Adrenal gland (tissue), 12 donors: Measurements from ENCODE around the gene PCDHB15. TPM values are rescaled to one million over a fixed set of nuclear protein-coding genes. Genes with fewer than 3 reads are reported as not detected.

Experiments used
- DNase-seq, 7 donors: peaks; one replicate each; pipeline ENCODE4 v3.0.0-alpha.2; 2019 to 2020
- H3K27ac ChIP-seq, 5 donors: fragments of 200-600 bp; sonication (generic) in 4 of 5; 1 replicate in 3 of 5; 2 replicates in 2 of 5; pipeline versions ENCODE4 v1.5.1 to v1.8.0; 2016 to 2020; ENCODE audit warnings: mild to moderate bottlenecking in 1 of 5
- H3K27me3 ChIP-seq: fragments of 200-600 bp; 2 replicates; pipeline ENCODE4 v1.8.0; 2021
- H3K36me3 ChIP-seq, 2 donors: fragments of 200-600 bp; replicated peaks in 1 of 2; 1 replicate in 1 of 2; 2 replicates in 1 of 2; pipeline versions ENCODE4 v1.5.1 to v1.8.0; 2018 to 2022
- H3K4me1 ChIP-seq, 2 donors: fragments of 200-600 bp; replicated peaks in 1 of 2; 1 replicate in 1 of 2; 2 replicates in 1 of 2; pipeline versions ENCODE4 v1.5.1 to v1.8.0; 2018 to 2021
- H3K4me3 ChIP-seq, 4 donors: fragments of 200-600 bp; sonication (generic) in 3 of 4; one replicate each; pipeline ENCODE4 v1.5.1; 2016 to 2018
- H3K9me3 ChIP-seq, 3 donors: fragments of 200-600 bp; sonication (generic) in 1 of 3; replicated peaks in 1 of 3; 1 replicate in 2 of 3; 2 replicates in 1 of 3; pipeline versions ENCODE4 v1.5.1 to v1.8.0; 2016 to 2021
- CTCF ChIP-seq, 6 experiments: fragments of 450-650 bp in 4 of 6; fragments of 200-600 bp in 2 of 6; sonication (generic) in 1 of 6; IDR thresholded peaks; 1 replicate in 5 of 6; 2 replicates in 1 of 6; pipeline versions ENCODE4 v1.5.1 to v1.8.0; 2016 to 2021; ENCODE audit warnings: antibody characterized with exemption in 6 of 6, mild to moderate bottlenecking in 2 of 6, moderate library complexity in 1 of 6
- POLR2A ChIP-seq, 2 donors: fragments of 450-650 bp; IDR thresholded peaks; one replicate each; pipeline ENCODE4 v1.6.1; 2017; ENCODE audit warnings: antibody characterized with exemption in 2 of 2, mild to moderate bottlenecking in 2 of 2, moderate library complexity in 1 of 2
- WGBS, 4 donors: extraction: QIAGEN DNeasy Blood & Tissue Kit in 2 of 4; methylation state at CpG; one replicate each; pipeline versions ENCODE4 v1.1.5 to v1.1.7; 2013 to 2017; 5-methylcytosine and 5-hydroxymethylcytosine counted together
- intact Hi-C, 2 donors: fragments of 100-400 bp; cut with DNase I; formaldehyde crosslinking; loops; one replicate each; pipeline versions ENCODE4 v1.14.1 to v1.15.0; 2022 to 2023
- polyA plus RNA-seq, 3 donors: library from polyadenylated mRNA; stranded (reverse); fragments of 200-250 nt in 2 of 3; fragments of 350-450 nt in 1 of 3; fragmentation: Illumina TruSeq in 1 of 3; extraction: RNeasy Lipid Tissue Mini Kit (QIAGEN cat#74804) in 1 of 3; gene quantifications; one replicate each; pipeline ENCODE4 v1.2.3, GENCODE V29; 2013 to 2014
- total RNA-seq, 9 donors: library from RNA; depleted of rRNA in 4 of 9; stranded (reverse); fragments of >200 nt in 4 of 9; fragments of 120-200 nt in 1 of 9; fragmentation: NEBNext Ultra II Directional in 1 of 9; extraction: Animal tissue kit (Norgen Biotek cat#: 25700) in 1 of 9; gene quantifications; one replicate each; pipeline versions ENCODE4 v1.1.0 to v1.2.4, GENCODE V29; 2013 to 2023
- donor health status: healthy with polysubstance abuse.
- donor health status: Bipolar disorder and iron deficiency.
- donor health status: DM: yes; HTN: yes; CAD: no.
- donor health status: DM: no; HTN: no; CAD: no.
- donor health status: DM: no; HTN: no; CAD: no.
- donor health status: DM: yes; HTN: yes; CAD: no.

The PCDHB15 gene
- total and polyA plus RNA-seq, 12 donors = 0.95 to 3.2 (median 1.4) TPM

- Histone ChIP-seq H3K27me3 (no peaks in the 10 kb centered on the region), H3K9me3 (peaks cover 19 to 99% (median 73%) of the 10 kb centered on the region in 3 donors), H3K27ac (no peak overlapping the region), H3K36me3 (no peaks in the 10 kb centered on the region), H3K4me3 (no peak overlapping the region), H3K4me1 (no peaks in the 10 kb centered on the region)
- intact Hi-C loops = no loop called here
- DNase-seq = no peak
- TF ChIP-seq POLR2A (IDR thresholded peaks at IDR 0.05) = no peak
- no peak for TF ChIP-seq CTCF (IDR thresholded peaks at IDR 0.05)
Observed at GRCh38 chr5:141258464-141258863, 13.3 kb downstream of the PCDHB15 start.

GRCh38 chr5:141258948-141259347 is 13.8 kb downstream of the PCDHB15 start:
- Histone ChIP-seq H3K9me3 (peaks cover 19 to 100% (median 77%) of the 10 kb centered on the region in 3 donors), H3K4me3 (no peak overlapping the region), H3K27ac (no peak overlapping the region), H3K27me3 (no peaks in the 10 kb centered on the region), H3K36me3 (no peaks in the 10 kb centered on the region), H3K4me1 (no peaks in the 10 kb centered on the region)
- TF ChIP-seq POLR2A (IDR thresholded peaks at IDR 0.05) (no peak), CTCF (IDR thresholded peaks at IDR 0.05) (no peak)
- intact Hi-C loops = no loop called here
- DNase-seq = no peak

- DNase-seq = no peak
- WGBS, 4 donors = 62 to 68% (median 67%) methylated on average over 5 of the region's 5 CpGs
- Histone ChIP-seq H3K4me1 (no peaks in the 10 kb centered on the region), H3K9me3 (peaks cover 19 to 100% (median 65%) of the 10 kb centered on the region in 3 donors), H3K36me3 (no peaks in the 10 kb centered on the region), H3K4me3 (no peak overlapping the region), H3K27ac (no peak overlapping the region), H3K27me3 (no peaks in the 10 kb centered on the region)
- no peak for TF ChIP-seq CTCF (IDR thresholded peaks at IDR 0.05)
- no peak for TF ChIP-seq POLR2A (IDR thresholded peaks at IDR 0.05)
- intact Hi-C loops = loop anchor here in 1 of 2 donors (5.0 kb wide), 1 partner anchor 52 kb away; no protein-coding TSS in a partner anchor
Observed at GRCh38 chr5:141260458-141261237, 15.5 kb downstream of the PCDHB15 start.

GRCh38 chr5:141261238-141261546 is 16.0 kb downstream of the PCDHB15 start:
- no peaks in the 10 kb centered on the region for H3K27me3 ChIP-seq
- intact Hi-C loops = loop anchor here in 1 of 2 donors (5.0 kb wide), 1 partner anchor 51 kb away; no protein-coding TSS in a partner anchor
- 65 to 90% (median 80%) methylated on average over 1 of the region's 1 CpG for WGBS, 4 donors
- no peak for TF ChIP-seq CTCF (IDR thresholded peaks at IDR 0.05)
- no peak for TF ChIP-seq POLR2A (IDR thresholded peaks at IDR 0.05)
- H3K4me1 ChIP-seq = no peaks in the 10 kb centered on the region
- peaks cover 19 to 100% (median 66%) of the 10 kb centered on the region in 3 donors for H3K9me3 ChIP-seq
- H3K4me3 ChIP-seq = peak overlapping the region in 1 of 4 donors; percentile 2
- no peaks in the 10 kb centered on the region for H3K36me3 ChIP-seq
- DNase-seq = no peak
- no peak overlapping the region for H3K27ac ChIP-seq
